DMS79 (cell line): ENCODE data around the gene IZUMO2.
"Not testable (repeated sequence)": the region's sequence is repeated elsewhere in the genome, so short reads cannot be mapped to it uniquely, and the experiment has no call there.

Experiments used
- DNase-seq: peaks from one replicate; lab custom pipeline; 2025; lab: John Stamatoyannopoulos, UW

Gene IZUMO2

GRCh38 chr19:50135856-50136602 lies 27.1 kb downstream of the IZUMO2 start:
- DNase-seq = not testable (repeated sequence)

GRCh38 chr19:50134777-50135719 lies 28.0 kb downstream of the IZUMO2 start:
- DNase-seq = not testable (repeated sequence)

GRCh38 chr19:50133518-50134492 lies 29.3 kb downstream of the IZUMO2 start:
- not testable (repeated sequence) for DNase-seq

GRCh38 chr19:50104012-50104411 lies 59.1 kb downstream of the IZUMO2 start:
- DNase-seq = not testable (repeated sequence)

GRCh38 chr19:50103405-50103804 lies 59.7 kb downstream of the IZUMO2 start:
- not testable (repeated sequence) for DNase-seq
